B cell (primary cell): ENCODE measurements around the gene RCHY1. TPM values are rescaled to one million over a fixed set of nuclear protein-coding genes. Genes with fewer than 3 reads are reported as not detected.

Source experiments
- ATAC-seq: fragments of 200-7000 bp; cut with Tn5 transposase; one replicate; pipeline ENCODE4 v1.10.0; 2021; ENCODE audit warnings: low read depth, mild to moderate bottlenecking, moderate number of reproducible peaks, moderate library complexity
- CTCF ChIA-PET: fragments of 350-600 bp; sonication (Branson Sonifier 250); formaldehyde crosslinking; loops from one replicate; lab custom pipeline; 2021; ENCODE audit warnings: antibody characterized with exemption, inconsistent platforms; lab: Charles Lee
- POLR2A ChIA-PET: fragments of 350-600 bp; sonication (Branson Sonifier 250); formaldehyde crosslinking; loops from one replicate; lab custom pipeline; 2021; ENCODE audit warnings: antibody characterized with exemption; lab: Charles Lee
- DNase-seq: peaks from one replicate; pipeline ENCODE4 v3.0.0; 2013
- H2AFZ ChIP-seq: 2 replicates; pipeline ENCODE4 v1.6.1; 2012; ENCODE audit warnings: mild to moderate bottlenecking, low read depth, low read length; ENCODE audit not compliant: insufficient read depth, poor library complexity, severe bottlenecking
- H3K27ac ChIP-seq, 2 donors: 1 replicate in 1 of 2; 2 replicates in 1 of 2; pipeline ENCODE4 v1.5.1; 2012 to 2013; ENCODE audit warnings: low read length in 2 of 2, mild to moderate bottlenecking in 2 of 2, moderate library complexity in 1 of 2
- H3K27me3 ChIP-seq, 4 experiments: fragments of 200-600 bp in 1 of 4; sonication (generic) in 1 of 4; replicated peaks in 1 of 4; 1 replicate in 2 of 4; 2 replicates in 2 of 4; pipeline versions ENCODE4 v1.6.1 to v1.7.0; 2013 to 2016; ENCODE audit warnings: low read length in 3 of 4, mild to moderate bottlenecking in 2 of 4, mixed read lengths in 1 of 4, moderate library complexity in 1 of 4; ENCODE audit not compliant: insufficient read depth in 4 of 4, control insufficient read depth in 3 of 4; ENCODE audit errors: control extremely low read depth in 1 of 4
- H3K36me3 ChIP-seq, 2 experiments: replicated peaks in 1 of 2; 1 replicate in 1 of 2; 2 replicates in 1 of 2; pipeline versions ENCODE4 v1.6.1 to v1.7.1; 2013; ENCODE audit warnings: low read length in 1 of 2; ENCODE audit not compliant: insufficient read depth in 2 of 2, control insufficient read depth in 1 of 2; ENCODE audit errors: control extremely low read depth in 1 of 2, extremely low read depth in 1 of 2
- H3K4me1 ChIP-seq, 2 donors: fragments of 200-600 bp in 1 of 2; sonication (generic) in 1 of 2; 1 replicate in 1 of 2; 2 replicates in 1 of 2; pipeline versions ENCODE4 v1.5.1 to v1.6.1; 2013 to 2017; ENCODE audit warnings: low read length in 2 of 2; ENCODE audit not compliant: control insufficient read depth in 2 of 2, insufficient read depth in 2 of 2
- H3K4me2 ChIP-seq: replicated peaks from 2 replicates; pipeline ENCODE3; 2012; ENCODE audit warnings: mild to moderate bottlenecking, low read depth, low read length; ENCODE audit not compliant: poor library complexity, severe bottlenecking
- H3K4me3 ChIP-seq, 5 experiments: fragments of 200-600 bp in 1 of 5; sonication (generic) in 1 of 5; 1 replicate in 3 of 5; 2 replicates in 2 of 5; pipeline versions ENCODE4 v1.5.1 to v1.7.0; 2011 to 2016; ENCODE audit warnings: low read length in 4 of 5, mild to moderate bottlenecking in 4 of 5, low read depth in 2 of 5, control low read depth in 1 of 5, moderate library complexity in 1 of 5; ENCODE audit not compliant: insufficient read depth in 1 of 5; ENCODE audit errors: control extremely low read depth in 1 of 5, extremely low read depth in 1 of 5
- H3K79me2 ChIP-seq: fragments of 200-600 bp; sonication (generic); one replicate; pipeline ENCODE4 v1.6.0; 2016; ENCODE audit warnings: low read length; ENCODE audit not compliant: control insufficient read depth, insufficient read depth
- H3K9ac ChIP-seq: fragments of 200-600 bp; sonication (generic); 2 replicates; pipeline ENCODE4 v1.6.1; 2017; ENCODE audit warnings: mild to moderate bottlenecking, low read length, moderate library complexity
- H3K9me3 ChIP-seq, 3 donors: one replicate each; pipeline versions ENCODE4 v1.6.1 to v1.7.1; 2013; ENCODE audit warnings: low read length in 2 of 3; ENCODE audit not compliant: control insufficient read depth in 2 of 3, insufficient read depth in 1 of 3; ENCODE audit errors: control extremely low read depth in 1 of 3
- H4K20me1 ChIP-seq: 2 replicates; pipeline ENCODE4 v1.6.0; 2012; ENCODE audit warnings: mild to moderate bottlenecking, low read length; ENCODE audit not compliant: insufficient read depth, control insufficient read depth, poor library complexity, severe bottlenecking
- H3K27ac Mint-ChIP-seq: one replicate; pipeline ENCODE4 v1.8.0; 2021; ENCODE audit warnings: mixed read lengths
- H3K27me3 Mint-ChIP-seq: one replicate; pipeline ENCODE4 v1.8.0; 2021; ENCODE audit warnings: mixed read lengths
- H3K4me1 Mint-ChIP-seq: one replicate; pipeline ENCODE4 v1.8.0; 2021; ENCODE audit warnings: mixed read lengths
- H3K4me3 Mint-ChIP-seq: one replicate; pipeline ENCODE4 v1.8.0; 2021; ENCODE audit warnings: mixed read lengths
- H3K9me3 Mint-ChIP-seq: one replicate; pipeline ENCODE4 v1.8.0; 2022; ENCODE audit warnings: mixed read lengths; ENCODE audit not compliant: insufficient read depth
- CTCF ChIP-seq: fragments of 200-600 bp; IDR thresholded peaks from one replicate; pipeline ENCODE4 v1.8.0; 2022; ENCODE audit warnings: antibody characterized with exemption, mild to moderate bottlenecking
- EZH2 ChIP-seq: IDR thresholded peaks from 2 replicates; pipeline ENCODE4 v1.6.1; 2012; ENCODE audit warnings: borderline replicate concordance, low read depth, mild to moderate bottlenecking, moderate library complexity, low read length; ENCODE audit not compliant: insufficient read depth, poor library complexity, severe bottlenecking
- whole genome bisulfite sequencing: methylation state at CpG from one replicate; pipeline ENCODE4 v1.1.5; 2013; ENCODE audit warnings: missing lambda C conversion rate; ENCODE audit not compliant: insufficient coverage; 5-methylcytosine and 5-hydroxymethylcytosine counted together
- intact Hi-C: fragments of 100-400 bp; cut with micrococcal nuclease; formaldehyde crosslinking; loops from one replicate; pipeline ENCODE4 v1.10.0; 2022
- polyA plus RNA-seq: library from polyadenylated mRNA; depleted of rRNA; stranded (reverse); fragments of >200 nt; gene quantifications from 2 replicates; pipeline ENCODE4 v1.2.3, GENCODE V29; 2012
- total RNA-seq, 2 donors: library from RNA; stranded (reverse); fragments of 120-200 nt in 1 of 2; gene quantifications; 1 replicate in 1 of 2; 2 replicates in 1 of 2; pipeline versions ENCODE4 v1.2.3 to v1.2.4, GENCODE V29; 2013 to 2022

RCHY1 gene
- total and polyA plus RNA-seq, 2 donors (not counting 1 experiment from before 2014, with no cell fraction given): 19.8 to 33.3 TPM

GRCh38 chr4:75514949-75515612, 878 bp upstream of the RCHY1 start:
- Histone ChIP-seq H3K36me3 (peaks cover 4 to 19% of the 10 kb centered on the region in 2 experiments), H3K4me2 (peak overlapping the region; percentile 88), H3K4me1 (peaks cover 29 to 32% of the 10 kb centered on the region in 2 donors), H3K27ac (peak overlapping the region; percentile 93 to 96), H3K9ac (peak overlapping the region; percentile 92), H3K9me3 (no peaks in the 10 kb centered on the region), H3K4me3 (peak overlapping the region; percentile 76 to 94 (median 85)), H3K27me3 (no peaks in the 10 kb centered on the region), H3K79me2 (peaks cover 70% of the 10 kb centered on the region), H2AFZ (peak overlapping the region; percentile 87), H4K20me1 (no peaks in the 10 kb centered on the region)
- H3K4me3 Mint-ChIP-seq: no peak overlapping the region
- WGBS: no CpG with 5 or more reads among the region's 9 CpGs
- POLR2A ChIA-PET: interaction anchor here (1.0 to 1.6 kb wide), 2 partner anchors 140 to 210 kb away, joined by 3 to 6 read pairs; partner anchors contain the start of gene USO1
- peaks cover 31% of the 10 kb centered on the region for H3K4me1 Mint-ChIP-seq
- DNase-seq: peak; percentile 45
- intact Hi-C loops: loop anchor here (1.0 to 5.0 kb wide), 7 partner anchors 115 to 1562 kb away; partner anchors contain the start of genes CCNI, CDKL2, G3BP2 and MTHFD2L
- no peak for TF ChIP-seq EZH2
- CTCF ChIA-PET: interaction anchor here (0.6 to 1.8 kb wide), 6 partner anchors 10 to 640 kb away, joined by 3 to 10 read pairs (median 4); partner anchors contain the start of genes PARM1 and USO1
- H3K9me3 Mint-ChIP-seq: no peaks in the 10 kb centered on the region
- H3K27me3 Mint-ChIP-seq: no peaks in the 10 kb centered on the region
- peak overlapping the region; percentile 97 for H3K27ac Mint-ChIP-seq
- no peak for ATAC-seq

GRCh38 chr4:75513526-75514130, 575 bp downstream of the RCHY1 start:
- peaks cover 2% of the 10 kb centered on the region for H3K9me3 Mint-ChIP-seq
- Histone ChIP-seq H3K27me3 (no peaks in the 10 kb centered on the region), H3K9me3 (no peaks in the 10 kb centered on the region), H3K36me3 (peaks cover 5 to 14% of the 10 kb centered on the region in 2 experiments), H3K79me2 (peaks cover 75% of the 10 kb centered on the region), H3K4me2 (peak overlapping the region; percentile 88), H4K20me1 (no peaks in the 10 kb centered on the region), H2AFZ (peak overlapping the region; percentile 87), H3K4me1 (peaks cover 29 to 32% of the 10 kb centered on the region in 2 donors), H3K4me3 (peak overlapping the region; percentile 76 to 94 (median 85)), H3K9ac (peak overlapping the region; percentile 92), H3K27ac (peak overlapping the region; percentile 93 to 96)
- ChIA-PET POLR2A (interaction anchor here (0.9 to 1.6 kb wide), 4 partner anchors 159 to 427 kb away, joined by 3 to 7 read pairs (median 4); partner anchors contain the start of genes NAAA and USO1), CTCF (interaction anchor here (1.3 kb wide), 2 partner anchors 8 to 22 kb away, joined by 3 to 4 read pairs; no protein-coding TSS in a partner anchor)
- TF ChIP-seq EZH2: no peak
- no peak for TF ChIP-seq CTCF
- peaks cover 37% of the 10 kb centered on the region for H3K4me1 Mint-ChIP-seq
- H3K27ac Mint-ChIP-seq: peak overlapping the region; percentile 97
- no peak for ATAC-seq
- no peak overlapping the region for H3K4me3 Mint-ChIP-seq
- 0% methylated on average over 3 of the region's 12 CpGs for WGBS
- no peaks in the 10 kb centered on the region for H3K27me3 Mint-ChIP-seq
- intact Hi-C loops: loop anchor here (1.0 to 5.0 kb wide), 7 partner anchors 117 to 1564 kb away; partner anchors contain the start of genes CCNI, CDKL2, G3BP2 and MTHFD2L
- no peak for DNase-seq
